Activated CD4-positive, alpha-beta T cell treated with anti-CD3 and anti-CD28 coated beads, Interleukin-2, Interleukin-6, amounts not matched to agents 100 ng/mL and 50 ng/mL, durations not matched to agents 16 hours and 8 hours (primary cell): ENCODE data around the gene IFNAR1.
A peak's percentile ranks its signal among the peaks of the same experiment; 100 is the strongest.
"Not testable (repeated sequence)": the region's sequence is repeated elsewhere in the genome, so short reads cannot be mapped to it uniquely, and the experiment has no call there.

Experiments
- DNase-seq: peaks from one replicate; pipeline ENCODE4 v3.0.0-alpha.2; 2020

Gene IFNAR1

DNA sequence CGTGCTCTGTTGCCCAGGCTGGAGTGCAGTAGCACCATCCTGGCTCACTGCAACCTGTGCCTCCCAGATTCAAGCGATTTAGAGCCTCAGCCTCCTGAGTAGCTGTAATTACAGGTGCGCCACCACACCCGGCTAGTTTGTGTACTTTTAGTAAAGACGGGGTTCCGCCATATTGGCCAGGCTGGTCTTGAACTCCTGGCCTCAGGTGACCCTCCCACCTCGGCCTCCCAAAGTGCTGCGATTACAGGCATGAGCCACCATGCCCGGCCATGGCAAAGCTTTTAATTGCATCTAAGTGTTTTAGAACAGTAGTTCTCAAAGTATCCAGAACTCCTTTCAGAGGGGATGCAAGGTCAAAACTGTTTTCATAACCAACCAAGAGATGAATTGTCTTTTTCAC, 53.3 kb downstream of the IFNAR1 start:
- DNase-seq: no peak

DNA sequence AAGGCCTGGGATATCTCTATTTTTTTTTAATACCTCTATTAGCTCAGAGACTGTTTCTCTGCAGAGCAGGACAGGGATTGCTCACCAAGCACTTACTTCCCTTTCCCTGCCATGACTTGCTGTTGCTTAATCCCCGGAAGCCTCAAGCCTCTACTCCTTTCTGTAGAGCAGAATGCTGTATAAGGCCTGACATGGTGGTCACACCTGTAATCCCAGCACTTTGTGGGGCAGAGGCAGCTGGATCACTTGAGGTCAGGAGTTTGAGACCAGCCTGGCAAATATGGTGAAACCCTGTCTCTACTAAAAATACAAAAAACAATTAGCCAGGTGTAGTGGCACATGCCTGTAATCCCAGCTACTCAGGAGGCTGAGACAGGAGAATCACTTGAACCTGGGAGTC, 55.2 kb downstream of the IFNAR1 start:
- DNase-seq: not testable (repeated sequence)

DNA sequence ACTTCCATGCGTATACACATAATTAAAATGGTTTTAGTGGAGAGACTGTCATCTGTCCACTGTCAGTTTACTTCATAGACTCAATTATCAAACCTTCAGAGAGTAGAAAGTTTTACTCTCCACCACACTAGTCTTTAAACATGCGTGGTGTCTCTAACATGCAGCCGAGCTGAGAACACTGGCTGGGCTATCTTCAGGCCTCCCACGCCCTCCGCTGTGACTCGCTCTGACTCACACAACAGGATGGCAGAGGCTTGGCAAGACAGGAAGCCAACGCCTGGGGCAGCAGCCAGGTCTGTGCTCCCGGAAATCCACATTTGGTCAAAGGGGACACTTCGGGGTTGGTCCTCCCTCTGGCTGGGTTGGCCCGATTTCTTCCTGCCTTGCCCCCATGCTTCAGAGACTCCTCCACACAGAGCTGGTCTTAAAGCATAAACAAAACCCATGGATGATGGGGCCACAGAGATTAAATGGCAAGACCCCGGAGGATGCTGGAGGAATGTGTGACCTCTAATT, 55.8 kb downstream of the IFNAR1 start:
- peak; percentile 93 for DNase-seq

GRCh38 chr21:33381381-33381780, 56.6 kb downstream of the IFNAR1 start:
- not testable (repeated sequence) for DNase-seq

GRCh38 chr21:33383056-33383888, 58.5 kb downstream of the IFNAR1 start:
- DNase-seq: peak; percentile 76

- DNase-seq: peak; percentile 76
These were observed 60.1 kb downstream of the IFNAR1 start for GRCh38 chr21:33384841-33385331.

- no peak for DNase-seq
These were observed 61.5 kb downstream of the IFNAR1 start for GRCh38 chr21:33386222-33386784.

DNA sequence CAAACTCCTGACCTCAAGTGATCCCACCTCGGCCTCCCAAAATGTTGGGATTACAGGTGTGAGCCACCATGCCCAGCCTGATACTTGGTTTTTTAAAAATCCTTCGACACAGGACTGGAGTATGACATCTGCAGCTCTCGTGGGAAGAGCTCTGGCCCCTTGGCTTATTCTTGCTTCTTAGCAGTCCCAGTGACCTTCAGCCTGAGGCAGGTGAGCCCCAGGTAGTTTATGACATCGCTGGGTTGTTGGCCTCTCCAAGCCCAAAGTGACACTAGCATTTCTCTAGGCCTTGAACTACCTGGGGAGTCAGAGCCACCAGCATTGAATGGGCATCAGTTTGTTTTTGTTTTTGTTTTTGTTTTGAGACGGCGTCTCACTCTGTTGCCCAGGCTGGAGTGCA, 62.5 kb downstream of the IFNAR1 start:
- DNase-seq: no peak

DNA sequence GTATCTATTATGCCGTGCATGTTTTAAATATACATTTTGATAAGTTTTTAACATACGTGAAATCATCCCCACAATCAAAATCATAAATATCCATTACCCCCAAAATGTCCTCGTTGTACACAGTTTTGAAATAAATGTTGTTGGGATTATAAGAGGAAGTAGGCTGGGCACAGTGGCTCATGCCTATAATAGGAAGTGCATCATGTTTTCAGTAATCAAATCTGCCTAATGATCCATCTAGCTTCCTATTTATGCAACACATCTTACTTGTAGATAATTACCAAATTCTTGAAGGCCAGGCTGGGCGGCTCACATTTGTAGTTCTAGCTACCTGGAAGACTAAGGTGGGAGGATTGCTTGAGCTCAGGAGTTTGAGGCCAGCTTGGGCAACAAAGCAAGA, 63.4 kb downstream of the IFNAR1 start:
- no peak for DNase-seq

GRCh38 chr21:33390479-33390878, 65.7 kb downstream of the IFNAR1 start:
- no peak for DNase-seq

GRCh38 chr21:33391656-33392055, 66.9 kb downstream of the IFNAR1 start:
- no peak for DNase-seq

GRCh38 chr21:33392284-33392985, 67.7 kb downstream of the IFNAR1 start:
- DNase-seq: no peak

DNA sequence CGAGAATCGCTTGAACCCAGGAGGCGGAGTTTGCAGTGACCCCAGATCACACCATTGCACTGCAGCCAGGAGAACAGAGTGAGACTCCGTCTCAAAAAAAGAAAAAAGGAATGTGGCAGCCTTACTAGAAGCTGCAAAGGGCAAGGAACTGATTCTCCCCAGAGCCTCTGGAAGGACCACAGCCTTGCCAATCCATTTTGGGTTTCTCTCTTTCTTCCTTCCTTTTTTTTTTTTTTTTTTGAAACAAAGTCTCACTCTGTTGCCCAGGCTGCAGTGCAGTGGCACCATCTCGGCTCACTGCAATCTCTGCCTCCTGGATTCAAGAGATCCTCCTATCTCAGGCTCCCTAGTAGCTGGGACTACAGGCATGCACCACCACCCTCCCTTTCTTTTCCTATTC, 68.6 kb downstream of the IFNAR1 start:
- DNase-seq: no peak

- DNase-seq: no peak
These were observed 69.5 kb downstream of the IFNAR1 start for GRCh38 chr21:33394260-33394659.

- no peak for DNase-seq
These were observed 71.1 kb downstream of the IFNAR1 start for GRCh38 chr21:33395891-33396331.

DNA sequence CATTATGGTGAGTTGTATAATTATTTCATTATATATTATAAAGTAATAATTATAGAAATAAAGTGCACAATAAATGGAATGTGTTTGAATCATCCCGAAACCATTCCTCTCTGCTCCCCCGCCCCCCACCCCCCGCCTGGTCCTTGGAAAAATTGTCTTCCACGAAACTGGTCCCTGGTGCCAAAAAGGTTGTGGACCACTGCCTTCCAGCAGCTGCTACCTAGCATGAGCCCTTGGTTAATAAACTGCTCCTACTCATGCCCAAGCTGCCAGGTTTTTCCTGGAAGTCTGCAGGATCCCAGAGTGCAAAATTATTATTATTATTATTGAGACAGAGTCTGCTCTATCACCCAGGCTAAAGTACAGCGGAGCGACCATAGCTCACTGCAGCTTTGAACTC, 71.7 kb downstream of the IFNAR1 start:
- DNase-seq: no peak

DNA sequence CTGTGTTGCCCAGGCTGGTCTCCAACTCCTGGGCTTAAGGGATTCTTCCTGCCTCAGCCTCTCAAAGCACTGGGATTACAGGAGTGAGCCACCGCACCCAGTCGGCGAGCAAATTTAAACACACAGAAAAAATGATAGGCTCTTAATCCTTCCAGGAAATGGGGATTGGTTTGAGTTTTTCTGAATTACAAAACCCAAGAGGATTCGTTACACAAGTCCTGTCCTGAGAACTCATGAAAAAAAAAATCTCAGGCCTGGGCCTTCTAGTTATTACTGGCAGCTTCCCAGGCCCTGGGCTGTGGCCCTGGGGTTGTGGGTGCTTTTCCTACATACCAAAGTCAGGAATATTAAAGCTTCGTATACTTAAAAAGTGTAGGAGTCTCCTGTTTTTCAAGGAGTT, 72.2 kb downstream of the IFNAR1 start:
- no peak for DNase-seq

- no peak for DNase-seq
These were observed 72.9 kb downstream of the IFNAR1 start for GRCh38 chr21:33397717-33398116.

DNA sequence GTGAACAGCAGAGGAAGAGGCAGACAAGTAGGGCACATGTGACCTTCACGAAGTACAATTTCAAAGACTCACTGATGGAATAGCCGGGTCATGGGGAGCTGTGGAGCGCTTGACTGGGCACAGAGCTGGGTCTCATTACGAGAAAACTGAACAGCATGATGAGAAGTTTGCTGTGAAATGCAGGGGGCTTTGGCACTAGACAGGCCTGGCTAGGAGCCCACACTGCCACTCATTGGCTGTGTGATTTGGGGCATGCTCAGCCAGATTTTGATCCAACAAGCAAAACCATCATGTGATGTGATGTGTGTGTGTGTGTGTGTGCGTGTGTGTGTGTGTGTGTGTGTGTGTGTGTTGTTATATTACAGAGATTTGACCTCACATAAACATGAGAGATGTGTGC, 73.6 kb downstream of the IFNAR1 start:
- no peak for DNase-seq

DNA sequence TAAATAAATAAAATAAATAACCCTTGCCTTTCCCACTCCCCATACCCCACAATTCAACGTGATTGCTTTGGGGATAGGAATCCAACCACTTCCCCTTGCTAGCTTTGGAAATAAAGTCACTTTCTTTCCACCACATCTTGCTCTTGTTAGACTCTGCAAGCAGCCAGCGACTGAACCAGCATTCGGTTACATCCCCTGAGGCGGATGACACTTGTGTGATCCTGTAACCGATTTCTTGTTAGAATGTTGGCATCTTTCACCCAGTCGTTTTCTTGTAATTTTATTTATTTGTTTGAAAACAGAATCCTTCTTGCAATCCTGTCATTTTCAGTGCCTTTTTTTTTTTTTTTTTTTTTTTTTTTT, 76.8 kb downstream of the IFNAR1 start:
- no peak for DNase-seq

DNA sequence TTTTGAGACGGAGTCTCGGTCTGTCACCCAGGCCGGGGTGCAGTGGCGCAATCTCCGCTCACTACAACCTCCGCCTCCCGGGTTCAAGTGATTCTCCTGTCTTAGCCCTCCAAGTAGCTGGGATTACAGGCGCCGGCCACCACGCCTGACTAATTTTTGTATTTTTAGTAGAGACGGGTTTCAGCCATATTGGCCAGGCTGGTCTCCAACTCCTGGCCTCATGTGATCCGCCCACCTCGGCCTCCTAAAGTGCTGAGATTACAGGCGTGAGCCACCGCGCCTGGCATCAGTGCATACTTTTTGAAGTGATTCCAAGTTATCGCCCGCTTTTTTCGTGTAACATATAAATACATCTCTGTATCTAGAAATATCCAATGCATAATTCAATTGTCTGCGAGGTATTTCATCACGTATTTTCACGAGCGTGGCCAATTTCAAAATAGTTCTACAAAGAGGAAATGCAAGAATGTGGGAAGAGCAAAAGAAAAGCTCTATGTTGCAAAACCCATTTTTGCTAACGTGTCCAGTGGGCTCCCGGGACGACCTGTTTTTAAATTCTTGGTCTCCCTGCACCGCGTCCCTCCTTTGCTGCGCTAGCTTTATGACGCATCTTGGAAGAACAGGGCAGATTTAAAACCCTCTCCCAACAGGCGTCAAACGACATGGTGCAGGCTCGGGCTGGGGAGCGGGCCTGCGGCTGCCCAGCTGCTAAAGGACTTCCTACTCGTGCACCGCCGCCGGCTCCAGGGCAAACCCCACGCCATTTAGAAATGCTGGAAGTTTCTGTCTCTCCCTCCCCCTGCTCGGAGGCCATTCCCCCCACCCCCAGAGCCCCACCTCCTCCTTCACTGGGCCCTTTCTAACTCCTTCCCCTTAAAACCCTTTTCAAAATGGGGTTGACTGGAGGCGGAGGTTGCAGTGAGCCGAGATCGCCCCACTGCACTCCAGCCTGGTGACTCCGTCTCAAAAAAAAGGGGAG, 77.5 kb downstream of the IFNAR1 start:
- no peak for DNase-seq

DNA sequence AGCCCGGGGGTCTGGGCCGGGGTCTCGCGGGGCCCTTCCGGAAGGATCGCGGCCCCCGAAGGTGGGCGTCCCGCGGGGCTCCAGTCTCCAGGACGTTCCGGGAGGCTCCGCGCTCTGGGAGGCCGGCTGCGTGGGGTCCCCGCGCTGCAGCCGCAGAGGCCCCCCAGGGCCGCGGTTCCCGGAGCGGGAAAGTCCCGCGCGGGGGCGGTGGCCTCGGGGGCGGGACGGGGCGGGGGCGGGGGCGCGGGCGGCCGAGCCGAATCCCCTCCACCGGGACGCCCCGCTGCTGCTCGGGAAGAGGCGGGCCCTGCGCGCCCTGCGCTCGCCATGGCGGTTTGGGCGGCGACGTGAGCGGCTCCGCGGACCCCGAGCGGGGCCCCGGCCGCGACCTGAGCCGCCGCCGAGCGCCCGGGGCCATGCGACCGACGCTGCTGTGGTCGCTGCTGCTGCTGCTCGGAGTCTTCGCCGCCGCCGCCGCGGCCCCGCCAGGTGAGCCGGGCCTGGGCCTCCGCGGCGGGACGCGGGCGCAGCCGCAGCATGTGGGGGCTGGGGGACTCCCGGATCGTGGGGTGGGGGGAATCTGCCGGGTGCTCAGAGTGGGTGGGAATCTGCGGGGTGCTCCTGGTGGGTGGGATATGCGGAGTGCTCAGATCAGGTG, 78.5 kb downstream of the IFNAR1 start, which contains the start of gene IFNGR2:
Gene IFNGR2 (plus strand): TSS at position 286 of the 658 bp plus-strand sequence. CDS start 131 bp downstream, at position 417.
- DNase-seq: peak; percentile 19
